SK-N-SH (cell line): Measurements from ENCODE around the gene ERC2. TPM values are rescaled to one million over a fixed set of nuclear protein-coding genes. Genes with fewer than 3 reads are reported as not detected.

ENCODE experiments used
- CTCF ChIA-PET: fragments of 300-600, 350-600 bp; formaldehyde crosslinking; extraction: SDS; loops from one replicate; lab custom pipeline; 2021; lab: Yijun Ruan, JAX
- POLR2A ChIA-PET: fragments of 350-600 bp; sonication (Branson Sonifier 250); formaldehyde crosslinking; extraction: SDS; loops from one replicate; lab custom pipeline; 2020; ENCODE audit warnings: antibody characterized with exemption, inconsistent platforms; lab: Yijun Ruan, JAX
- DNase-seq: peaks from one replicate; pipeline ENCODE4 v3.0.0; 2012
- H2AFZ ChIP-seq: fragments of 200-600 bp; sonication (generic); 2 replicates; pipeline ENCODE4 v1.8.1; 2016; ENCODE audit warnings: antibody characterized with exemption, mild to moderate bottlenecking, low read depth
- H3F3A ChIP-seq: fragments of 200-600 bp; sonication (generic); replicated peaks from 2 replicates; pipeline ENCODE3; 2016; ENCODE audit warnings: antibody characterized with exemption, mild to moderate bottlenecking; ENCODE audit not compliant: insufficient read depth
- H3K27ac ChIP-seq, 2 experiments: fragments of 200-500 bp in 1 of 2; fragments of 200-600 bp in 1 of 2; sonication (Bioruptor generic) in 1 of 2; sonication (generic), shearing (Covaris generic) in 1 of 2; 2 replicates each; pipeline versions ENCODE4 v1.5.1 to v1.6.1; 2014 to 2016; ENCODE audit warnings: low read depth in 2 of 2, inconsistent platforms in 1 of 2, low read length in 1 of 2, mild to moderate bottlenecking in 1 of 2, mixed read lengths in 1 of 2
- H3K27me3 ChIP-seq: fragments of 200-600 bp; sonication (generic), shearing (Covaris generic); 2 replicates; pipeline ENCODE4 v1.6.1; 2016; ENCODE audit warnings: mixed run types; ENCODE audit not compliant: insufficient read depth
- H3K36me3 ChIP-seq, 2 experiments: fragments of 200-500 bp in 1 of 2; fragments of 200-600 bp in 1 of 2; sonication (Bioruptor generic) in 1 of 2; sonication (generic) in 1 of 2; replicated peaks in 1 of 2; 2 replicates each; pipeline versions ENCODE3 to v1.5.1; 2014 to 2016; ENCODE audit warnings: low read length in 1 of 2, mild to moderate bottlenecking in 1 of 2; ENCODE audit not compliant: insufficient read depth in 2 of 2, control insufficient read depth in 1 of 2
- H3K4me1 ChIP-seq, 2 experiments: fragments of 200-500 bp in 1 of 2; fragments of 200-600 bp in 1 of 2; sonication (Bioruptor generic) in 1 of 2; sonication (generic), shearing (Covaris generic) in 1 of 2; 2 replicates each; pipeline versions ENCODE4 v1.5.1 to v1.6.1; 2014 to 2016; ENCODE audit warnings: low read depth in 1 of 2, low read length in 1 of 2, mixed run types in 1 of 2; ENCODE audit not compliant: insufficient read depth in 2 of 2, control insufficient read depth in 1 of 2
- H3K4me2 ChIP-seq: fragments of 200-600 bp; sonication (generic), shearing (Covaris generic); 2 replicates; pipeline ENCODE4 v1.6.1; 2017; ENCODE audit warnings: mixed run types
- H3K4me3 ChIP-seq, 2 experiments: fragments of 200-500 bp in 1 of 2; fragments of 200-600 bp in 1 of 2; sonication (Bioruptor generic) in 1 of 2; sonication (generic), shearing (Covaris generic) in 1 of 2; 2 replicates each; pipeline versions ENCODE4 v1.5.1 to v1.8.1; 2014 to 2016; ENCODE audit warnings: low read depth in 2 of 2, inconsistent platforms in 1 of 2, low read length in 1 of 2, mild to moderate bottlenecking in 1 of 2, mixed read lengths in 1 of 2, moderate library complexity in 1 of 2
- H3K79me2 ChIP-seq: fragments of 200-600 bp; sonication (generic); 2 replicates; pipeline ENCODE4 v1.8.1; 2017; ENCODE audit warnings: mild to moderate bottlenecking; ENCODE audit not compliant: insufficient read depth
- H3K9ac ChIP-seq: fragments of 200-600 bp; sonication (generic); 2 replicates; pipeline ENCODE4 v1.6.1; 2017; ENCODE audit warnings: mixed run types
- H3K9me2 ChIP-seq: fragments of 200-600 bp; sonication (generic); 2 replicates; pipeline ENCODE4 v1.6.1; 2017; ENCODE audit warnings: mixed run types
- H3K9me3 ChIP-seq: fragments of 200-600 bp; sonication (generic); 2 replicates; pipeline ENCODE4 v1.6.1; 2017; ENCODE audit warnings: mixed run types, mild to moderate bottlenecking, moderate library complexity
- H4K20me1 ChIP-seq: fragments of 200-600 bp; sonication (generic); 2 replicates; pipeline ENCODE4 v1.6.1; 2017; ENCODE audit warnings: mild to moderate bottlenecking, mixed run types; ENCODE audit not compliant: insufficient read depth
- EP300 ChIP-seq, 2 experiments: IDR thresholded peaks; 2 replicates each; pipeline versions ENCODE4 v1.4.0 to v1.6.1; 2012; ENCODE audit warnings: borderline replicate concordance in 1 of 2, low read depth in 1 of 2, low read length in 1 of 2
- FOXM1 ChIP-seq: IDR thresholded peaks from 2 replicates; pipeline ENCODE4 v1.4.0; 2012; ENCODE audit warnings: low read depth, mild to moderate bottlenecking
- MEF2A ChIP-seq: IDR thresholded peaks from 2 replicates; pipeline ENCODE4 v1.4.0; 2012; ENCODE audit warnings: low read depth, borderline replicate concordance
- MXI1 ChIP-seq: IDR thresholded peaks from 2 replicates; pipeline ENCODE4 v1.6.1; 2012; ENCODE audit warnings: mild to moderate bottlenecking, low read depth, low read length, improper control_type of control experiment
- NFIC ChIP-seq: IDR thresholded peaks from 2 replicates; pipeline ENCODE4 v1.4.0; 2012; ENCODE audit warnings: borderline replicate concordance
- NRF1 ChIP-seq: IDR thresholded peaks from 2 replicates; pipeline ENCODE4 v1.6.1; 2012; ENCODE audit warnings: low read depth, mild to moderate bottlenecking, low read length
- RAD21 ChIP-seq: IDR thresholded peaks from 2 replicates; pipeline ENCODE4 v1.6.1; 2012; ENCODE audit warnings: mild to moderate bottlenecking, low read length
- RCOR1 ChIP-seq: fragments of 150-350 bp; IDR thresholded peaks from 2 replicates; pipeline ENCODE4 v1.6.1; 2017; ENCODE audit warnings: antibody characterized with exemption, low read length
- SIN3A ChIP-seq: IDR thresholded peaks from 2 replicates; pipeline ENCODE4 v1.6.1; 2012; ENCODE audit warnings: low read depth, mild to moderate bottlenecking, low read length, moderate library complexity, borderline replicate concordance
- SMC3 ChIP-seq: IDR thresholded peaks from 2 replicates; pipeline ENCODE4 v1.6.1; 2012; ENCODE audit warnings: low read depth, low read length, improper control_type of control experiment
- TEAD4 ChIP-seq: IDR thresholded peaks from 2 replicates; pipeline ENCODE4 v1.4.0; 2012; ENCODE audit warnings: mild to moderate bottlenecking, borderline replicate concordance; ENCODE audit not compliant: insufficient read depth
- WGBS: methylation state at CpG from one replicate; pipeline ENCODE4 v1.1.6; 2017; ENCODE audit warnings: low lambda C conversion rate; 5-methylcytosine and 5-hydroxymethylcytosine counted together
- polyA plus RNA-seq, 3 experiments: library from polyadenylated mRNA; depleted of rRNA; stranded (reverse); fragments of >200 nt; gene quantifications; 2 replicates each; pipeline ENCODE4 v1.2.3, GENCODE V29; 2012
- TF ChIP-seq, protein P1 (sequence below): IDR thresholded peaks from 2 replicates; pipeline ENCODE4 v1.4.0; 2012; ENCODE audit warnings: low read depth, borderline replicate concordance
- TF ChIP-seq, protein P2 (sequence below): fragments of 150-350 bp; IDR thresholded peaks from 2 replicates; pipeline ENCODE4 v1.6.1; 2017; ENCODE audit warnings: antibody characterized with exemption, low read length, low read depth, borderline replicate concordance
- TF ChIP-seq, protein P3 (sequence below): IDR thresholded peaks from 2 replicates; pipeline ENCODE4 v1.4.0; 2012; ENCODE audit warnings: low read depth, borderline replicate concordance
- TF ChIP-seq, protein P4 (sequence below): IDR thresholded peaks from 2 replicates; pipeline ENCODE4; 2012

The ERC2 gene
- polyA plus RNA-seq, 1 of the 3 experiments (the other 2 are of a cell fraction) = 1.6 TPM

DNA sequence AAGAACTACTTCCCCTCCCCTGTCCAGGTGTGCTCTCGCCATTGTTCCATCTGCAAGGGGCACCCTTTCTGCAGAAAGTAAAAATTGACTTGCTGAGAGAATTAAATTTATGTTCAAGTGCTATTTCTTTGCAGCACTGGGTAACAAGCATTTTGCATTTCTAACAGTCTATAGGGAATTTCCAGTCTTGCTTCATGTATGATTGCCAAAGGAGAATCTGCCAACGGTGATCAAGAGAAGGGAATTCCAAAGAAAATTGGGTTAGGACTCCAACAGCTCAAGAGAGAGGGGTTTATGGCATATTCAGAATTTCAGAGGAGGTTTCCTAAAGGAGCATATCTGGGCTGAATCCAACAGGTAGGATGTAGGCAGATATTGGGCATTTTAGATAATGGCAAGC, 844.5 kb downstream of the ERC2 start:
- Histone ChIP-seq H3K4me3 (no peak overlapping the region), H3K36me3 (no peaks in the 10 kb centered on the region), H3F3A (no peaks in the 10 kb centered on the region), H3K27me3 (no peaks in the 10 kb centered on the region), H4K20me1 (no peaks in the 10 kb centered on the region), H3K9me3 (no peaks in the 10 kb centered on the region), H3K27ac (no peak overlapping the region), H3K4me1 (peaks cover 3 to 5% of the 10 kb centered on the region in 2 experiments; a peak in 2 of 4 replicates), H3K9me2 (no peaks in the 10 kb centered on the region), H3K9ac (no peak overlapping the region), H2AFZ (no peak overlapping the region), H3K4me2 (no peak overlapping the region; the same call in 1 of the 2 replicates), H3K79me2 (no peaks in the 10 kb centered on the region)
- ChIA-PET CTCF (no interaction called here), POLR2A (no interaction called here)
- DNase-seq = no peak
- TF ChIP-seq, protein P1, sequence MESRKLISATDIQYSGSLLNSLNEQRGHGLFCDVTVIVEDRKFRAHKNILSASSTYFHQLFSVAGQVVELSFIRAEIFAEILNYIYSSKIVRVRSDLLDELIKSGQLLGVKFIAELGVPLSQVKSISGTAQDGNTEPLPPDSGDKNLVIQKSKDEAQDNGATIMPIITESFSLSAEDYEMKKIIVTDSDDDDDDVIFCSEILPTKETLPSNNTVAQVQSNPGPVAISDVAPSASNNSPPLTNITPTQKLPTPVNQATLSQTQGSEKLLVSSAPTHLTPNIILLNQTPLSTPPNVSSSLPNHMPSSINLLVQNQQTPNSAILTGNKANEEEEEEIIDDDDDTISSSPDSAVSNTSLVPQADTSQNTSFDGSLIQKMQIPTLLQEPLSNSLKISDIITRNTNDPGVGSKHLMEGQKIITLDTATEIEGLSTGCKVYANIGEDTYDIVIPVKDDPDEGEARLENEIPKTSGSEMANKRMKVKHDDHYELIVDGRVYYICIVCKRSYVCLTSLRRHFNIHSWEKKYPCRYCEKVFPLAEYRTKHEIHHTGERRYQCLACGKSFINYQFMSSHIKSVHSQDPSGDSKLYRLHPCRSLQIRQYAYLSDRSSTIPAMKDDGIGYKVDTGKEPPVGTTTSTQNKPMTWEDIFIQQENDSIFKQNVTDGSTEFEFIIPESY = no peak
- TF ChIP-seq NFIC (no peak), RCOR1 (no peak), FOXM1 (no peak), SIN3A (no peak), MXI1 (no peak), EP300 (IDR thresholded peaks at IDR 0.05; ENCODE audit: borderline replicate concordance in 1 of 2, low read depth in 1 of 2, low read length in 1 of 2) (no peak)
- TF ChIP-seq, protein P2, sequence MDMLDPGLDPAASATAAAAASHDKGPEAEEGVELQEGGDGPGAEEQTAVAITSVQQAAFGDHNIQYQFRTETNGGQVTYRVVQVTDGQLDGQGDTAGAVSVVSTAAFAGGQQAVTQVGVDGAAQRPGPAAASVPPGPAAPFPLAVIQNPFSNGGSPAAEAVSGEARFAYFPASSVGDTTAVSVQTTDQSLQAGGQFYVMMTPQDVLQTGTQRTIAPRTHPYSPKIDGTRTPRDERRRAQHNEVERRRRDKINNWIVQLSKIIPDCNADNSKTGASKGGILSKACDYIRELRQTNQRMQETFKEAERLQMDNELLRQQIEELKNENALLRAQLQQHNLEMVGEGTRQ = no peak
- TF ChIP-seq, protein P3, sequence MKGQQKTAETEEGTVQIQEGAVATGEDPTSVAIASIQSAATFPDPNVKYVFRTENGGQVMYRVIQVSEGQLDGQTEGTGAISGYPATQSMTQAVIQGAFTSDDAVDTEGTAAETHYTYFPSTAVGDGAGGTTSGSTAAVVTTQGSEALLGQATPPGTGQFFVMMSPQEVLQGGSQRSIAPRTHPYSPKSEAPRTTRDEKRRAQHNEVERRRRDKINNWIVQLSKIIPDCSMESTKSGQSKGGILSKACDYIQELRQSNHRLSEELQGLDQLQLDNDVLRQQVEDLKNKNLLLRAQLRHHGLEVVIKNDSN = no peak
- WGBS = 52% methylated on average over 2 of the region's 2 CpGs

DNA sequence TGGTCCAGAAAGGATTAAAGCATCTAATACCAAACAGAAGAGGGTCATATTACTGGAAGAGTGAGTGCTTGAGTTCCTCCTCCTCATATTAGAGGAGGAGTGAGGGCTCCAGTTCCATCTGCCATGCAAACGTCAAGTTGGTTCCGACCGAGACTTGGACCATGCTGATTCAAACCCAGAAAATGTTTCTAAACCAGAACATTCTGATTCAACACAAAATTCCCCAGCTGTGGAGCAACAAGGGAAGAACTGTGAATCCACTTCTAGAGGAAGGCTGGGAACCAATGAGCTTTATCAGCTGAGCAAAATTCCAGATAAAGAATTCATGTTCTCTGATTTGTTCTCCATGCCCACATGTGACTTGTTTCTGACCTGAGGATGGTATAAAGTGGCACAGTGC, 845.5 kb downstream of the ERC2 start:
- Histone ChIP-seq H4K20me1 (no peaks in the 10 kb centered on the region), H2AFZ (no peak overlapping the region), H3K9me2 (no peaks in the 10 kb centered on the region), H3K27me3 (no peaks in the 10 kb centered on the region), H3K9ac (no peak overlapping the region), H3K36me3 (no peaks in the 10 kb centered on the region), H3K27ac (no peak overlapping the region), H3K4me2 (no peak overlapping the region), H3K79me2 (no peaks in the 10 kb centered on the region), H3K4me3 (no peak overlapping the region), H3K4me1 (peaks cover 3 to 5% of the 10 kb centered on the region in 2 experiments; a peak in 2 of 4 replicates), H3K9me3 (no peaks in the 10 kb centered on the region), H3F3A (no peaks in the 10 kb centered on the region)
- no peak for TF ChIP-seq NRF1
- TF ChIP-seq, protein P3 = no peak
- TF ChIP-seq MXI1 = no peak
- no peak for TF ChIP-seq RAD21
- TF ChIP-seq TEAD4 = no peak
- TF ChIP-seq, protein P1 = no peak
- no peak for TF ChIP-seq MEF2A
- TF ChIP-seq SMC3 = no peak
- TF ChIP-seq, protein P4, sequence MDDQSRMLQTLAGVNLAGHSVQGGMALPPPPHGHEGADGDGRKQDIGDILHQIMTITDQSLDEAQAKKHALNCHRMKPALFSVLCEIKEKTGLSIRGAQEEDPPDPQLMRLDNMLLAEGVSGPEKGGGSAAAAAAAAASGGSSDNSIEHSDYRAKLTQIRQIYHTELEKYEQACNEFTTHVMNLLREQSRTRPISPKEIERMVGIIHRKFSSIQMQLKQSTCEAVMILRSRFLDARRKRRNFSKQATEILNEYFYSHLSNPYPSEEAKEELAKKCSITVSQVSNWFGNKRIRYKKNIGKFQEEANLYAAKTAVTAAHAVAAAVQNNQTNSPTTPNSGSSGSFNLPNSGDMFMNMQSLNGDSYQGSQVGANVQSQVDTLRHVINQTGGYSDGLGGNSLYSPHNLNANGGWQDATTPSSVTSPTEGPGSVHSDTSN = no peak
- DNase-seq = no peak
- ChIA-PET CTCF (no interaction called here), POLR2A (no interaction called here)
- WGBS = 74% methylated on average over 3 of the region's 3 CpGs
